Measurements from ENCODE around the gene AMPH. TPM values are rescaled to one million over a fixed set of nuclear protein-coding genes. Genes with fewer than 3 reads are reported as not detected.

AMPH gene
- total and polyA plus RNA-seq, 9 of the 15 experiments (the other 6 are each of a cell fraction or from before 2014, with no cell fraction given): 0.03 to 0.35 TPM; not detected in 7

DNA sequence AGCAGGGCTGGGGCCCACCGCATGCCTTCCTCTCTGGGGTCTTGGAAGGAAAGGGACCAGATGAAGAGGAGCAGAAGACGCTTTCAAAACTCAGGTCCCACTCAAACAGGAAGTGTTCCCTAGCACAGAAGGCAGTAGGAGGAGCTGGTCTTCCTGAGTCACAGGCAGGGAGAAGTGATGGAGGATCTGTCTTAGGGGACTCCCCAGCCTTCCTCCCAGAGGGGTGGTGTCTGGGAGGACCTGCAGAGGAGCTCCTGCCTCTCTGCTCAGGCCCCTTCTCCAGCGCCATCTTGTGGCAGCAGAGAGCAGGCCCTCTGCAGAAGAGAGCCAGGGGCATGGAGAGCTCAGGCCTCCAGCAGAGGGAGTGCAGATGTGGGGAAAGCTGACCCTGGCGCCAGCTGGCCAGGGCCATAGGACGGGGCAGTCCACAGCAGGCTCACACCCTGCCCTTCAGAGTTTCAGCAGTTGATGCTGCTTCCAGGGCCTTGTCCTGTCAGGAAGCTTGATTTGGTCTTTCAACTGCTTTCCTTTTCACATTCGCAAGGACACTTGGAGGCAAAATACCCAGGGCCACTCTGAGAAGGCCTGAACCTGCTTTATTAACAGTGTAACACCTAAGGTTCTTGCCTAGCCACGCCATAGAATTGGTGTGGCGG, 295.6 kb downstream of the AMPH start (continued):
- TF ChIP-seq, protein P1, sequence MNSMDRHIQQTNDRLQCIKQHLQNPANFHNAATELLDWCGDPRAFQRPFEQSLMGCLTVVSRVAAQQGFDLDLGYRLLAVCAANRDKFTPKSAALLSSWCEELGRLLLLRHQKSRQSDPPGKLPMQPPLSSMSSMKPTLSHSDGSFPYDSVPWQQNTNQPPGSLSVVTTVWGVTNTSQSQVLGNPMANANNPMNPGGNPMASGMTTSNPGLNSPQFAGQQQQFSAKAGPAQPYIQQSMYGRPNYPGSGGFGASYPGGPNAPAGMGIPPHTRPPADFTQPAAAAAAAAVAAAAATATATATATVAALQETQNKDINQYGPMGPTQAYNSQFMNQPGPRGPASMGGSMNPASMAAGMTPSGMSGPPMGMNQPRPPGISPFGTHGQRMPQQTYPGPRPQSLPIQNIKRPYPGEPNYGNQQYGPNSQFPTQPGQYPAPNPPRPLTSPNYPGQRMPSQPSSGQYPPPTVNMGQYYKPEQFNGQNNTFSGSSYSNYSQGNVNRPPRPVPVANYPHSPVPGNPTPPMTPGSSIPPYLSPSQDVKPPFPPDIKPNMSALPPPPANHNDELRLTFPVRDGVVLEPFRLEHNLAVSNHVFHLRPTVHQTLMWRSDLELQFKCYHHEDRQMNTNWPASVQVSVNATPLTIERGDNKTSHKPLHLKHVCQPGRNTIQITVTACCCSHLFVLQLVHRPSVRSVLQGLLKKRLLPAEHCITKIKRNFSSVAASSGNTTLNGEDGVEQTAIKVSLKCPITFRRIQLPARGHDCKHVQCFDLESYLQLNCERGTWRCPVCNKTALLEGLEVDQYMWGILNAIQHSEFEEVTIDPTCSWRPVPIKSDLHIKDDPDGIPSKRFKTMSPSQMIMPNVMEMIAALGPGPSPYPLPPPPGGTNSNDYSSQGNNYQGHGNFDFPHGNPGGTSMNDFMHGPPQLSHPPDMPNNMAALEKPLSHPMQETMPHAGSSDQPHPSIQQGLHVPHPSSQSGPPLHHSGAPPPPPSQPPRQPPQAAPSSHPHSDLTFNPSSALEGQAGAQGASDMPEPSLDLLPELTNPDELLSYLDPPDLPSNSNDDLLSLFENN (IDR thresholded peaks at IDR 0.05; ENCODE audit: low read depth in 2 of 2, low read length in 2 of 2): 0 out of 4 replicates have a peak, but pooled peaks of 1 of the 2 experiments have one; percentile 51
- TF ChIP-seq, protein P2, sequence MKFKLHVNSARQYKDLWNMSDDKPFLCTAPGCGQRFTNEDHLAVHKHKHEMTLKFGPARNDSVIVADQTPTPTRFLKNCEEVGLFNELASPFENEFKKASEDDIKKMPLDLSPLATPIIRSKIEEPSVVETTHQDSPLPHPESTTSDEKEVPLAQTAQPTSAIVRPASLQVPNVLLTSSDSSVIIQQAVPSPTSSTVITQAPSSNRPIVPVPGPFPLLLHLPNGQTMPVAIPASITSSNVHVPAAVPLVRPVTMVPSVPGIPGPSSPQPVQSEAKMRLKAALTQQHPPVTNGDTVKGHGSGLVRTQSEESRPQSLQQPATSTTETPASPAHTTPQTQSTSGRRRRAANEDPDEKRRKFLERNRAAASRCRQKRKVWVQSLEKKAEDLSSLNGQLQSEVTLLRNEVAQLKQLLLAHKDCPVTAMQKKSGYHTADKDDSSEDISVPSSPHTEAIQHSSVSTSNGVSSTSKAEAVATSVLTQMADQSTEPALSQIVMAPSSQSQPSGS (CRISPR knock-in tag; IDR thresholded peaks at IDR 0.05): no peak
- TF ChIP-seq ZNF282 (CRISPR knock-in tag; IDR thresholded peaks at IDR 0.05): no peak
- no peak for TF ChIP-seq ETS2 (tag; IDR thresholded peaks at IDR 0.05; ENCODE audit: borderline replicate concordance, poor library complexity, severe bottlenecking)
- TF ChIP-seq HNRNPK (IDR thresholded peaks at IDR 0.05; ENCODE audit: low read depth, low read length, poor library complexity, severe bottlenecking): no peak
- TF ChIP-seq, protein P3, sequence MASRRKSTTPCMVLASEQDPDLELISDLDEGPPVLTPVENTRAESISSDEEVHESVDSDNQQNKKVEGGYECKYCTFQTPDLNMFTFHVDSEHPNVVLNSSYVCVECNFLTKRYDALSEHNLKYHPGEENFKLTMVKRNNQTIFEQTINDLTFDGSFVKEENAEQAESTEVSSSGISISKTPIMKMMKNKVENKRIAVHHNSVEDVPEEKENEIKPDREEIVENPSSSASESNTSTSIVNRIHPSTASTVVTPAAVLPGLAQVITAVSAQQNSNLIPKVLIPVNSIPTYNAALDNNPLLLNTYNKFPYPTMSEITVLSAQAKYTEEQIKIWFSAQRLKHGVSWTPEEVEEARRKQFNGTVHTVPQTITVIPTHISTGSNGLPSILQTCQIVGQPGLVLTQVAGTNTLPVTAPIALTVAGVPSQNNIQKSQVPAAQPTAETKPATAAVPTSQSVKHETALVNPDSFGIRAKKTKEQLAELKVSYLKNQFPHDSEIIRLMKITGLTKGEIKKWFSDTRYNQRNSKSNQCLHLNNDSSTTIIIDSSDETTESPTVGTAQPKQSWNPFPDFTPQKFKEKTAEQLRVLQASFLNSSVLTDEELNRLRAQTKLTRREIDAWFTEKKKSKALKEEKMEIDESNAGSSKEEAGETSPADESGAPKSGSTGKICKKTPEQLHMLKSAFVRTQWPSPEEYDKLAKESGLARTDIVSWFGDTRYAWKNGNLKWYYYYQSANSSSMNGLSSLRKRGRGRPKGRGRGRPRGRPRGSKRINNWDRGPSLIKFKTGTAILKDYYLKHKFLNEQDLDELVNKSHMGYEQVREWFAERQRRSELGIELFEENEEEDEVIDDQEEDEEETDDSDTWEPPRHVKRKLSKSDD (conservative IDR thresholded peaks at IDR 0.05; ENCODE audit: low read length): peak; percentile 75; the same call in 1 of the 2 replicates
- no peak for TF ChIP-seq PCBP1 (IDR thresholded peaks at IDR 0.05; ENCODE audit: low read depth, low read length, poor library complexity, severe bottlenecking)
- TF ChIP-seq, protein P4, sequence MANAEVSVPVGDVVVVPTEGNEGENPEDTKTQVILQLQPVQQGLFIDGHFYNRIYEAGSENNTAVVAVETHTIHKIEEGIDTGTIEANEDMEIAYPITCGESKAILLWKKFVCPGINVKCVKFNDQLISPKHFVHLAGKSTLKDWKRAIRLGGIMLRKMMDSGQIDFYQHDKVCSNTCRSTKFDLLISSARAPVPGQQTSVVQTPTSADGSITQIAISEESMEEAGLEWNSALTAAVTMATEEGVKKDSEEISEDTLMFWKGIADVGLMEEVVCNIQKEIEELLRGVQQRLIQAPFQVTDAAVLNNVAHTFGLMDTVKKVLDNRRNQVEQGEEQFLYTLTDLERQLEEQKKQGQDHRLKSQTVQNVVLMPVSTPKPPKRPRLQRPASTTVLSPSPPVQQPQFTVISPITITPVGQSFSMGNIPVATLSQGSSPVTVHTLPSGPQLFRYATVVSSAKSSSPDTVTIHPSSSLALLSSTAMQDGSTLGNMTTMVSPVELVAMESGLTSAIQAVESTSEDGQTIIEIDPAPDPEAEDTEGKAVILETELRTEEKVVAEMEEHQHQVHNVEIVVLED (CRISPR knock-in tag; IDR thresholded peaks at IDR 0.05): no peak
- TF ChIP-seq PTBP1 (IDR thresholded peaks at IDR 0.05; ENCODE audit: low read depth, low read length): 0 out of 2 replicates have a peak, but pooled peaks have one; percentile 43
- TF ChIP-seq MAFG (tag; conservative IDR thresholded peaks at IDR 0.05): no peak
- TF ChIP-seq ZNF3 (CRISPR knock-in tag; IDR thresholded peaks at IDR 0.05): no peak
- TF ChIP-seq TARDBP (IDR thresholded peaks at IDR 0.05): peak; percentile 75; the same call in 1 of the 2 replicates
- TF ChIP-seq, protein P5, sequence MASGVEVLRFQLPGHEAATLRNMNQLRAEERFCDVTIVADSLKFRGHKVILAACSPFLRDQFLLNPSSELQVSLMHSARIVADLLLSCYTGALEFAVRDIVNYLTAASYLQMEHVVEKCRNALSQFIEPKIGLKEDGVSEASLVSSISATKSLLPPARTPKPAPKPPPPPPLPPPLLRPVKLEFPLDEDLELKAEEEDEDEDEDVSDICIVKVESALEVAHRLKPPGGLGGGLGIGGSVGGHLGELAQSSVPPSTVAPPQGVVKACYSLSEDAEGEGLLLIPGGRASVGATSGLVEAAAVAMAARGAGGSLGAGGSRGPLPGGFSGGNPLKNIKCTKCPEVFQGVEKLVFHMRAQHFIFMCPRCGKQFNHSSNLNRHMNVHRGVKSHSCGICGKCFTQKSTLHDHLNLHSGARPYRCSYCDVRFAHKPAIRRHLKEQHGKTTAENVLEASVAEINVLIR (CRISPR knock-in tag; IDR thresholded peaks at IDR 0.05): no peak

Measured in K562 (cell line).